Cardiac fibroblast (primary cell): ENCODE measurements around the gene HELZ2.

Experiments used
- DNase-seq, 2 donors: peaks; one replicate each; pipeline versions ENCODE4 v3.0.0 to v3.0.0-alpha.2; 2010; ENCODE audit warnings: low read depth in 2 of 2
- H3K4me3 ChIP-seq, 2 donors: replicated peaks in 1 of 2; 1 replicate in 1 of 2; 2 replicates in 1 of 2; pipeline ENCODE4 v1.5.1; 2011; ENCODE audit warnings: low read depth in 2 of 2, low read length in 2 of 2, mild to moderate bottlenecking in 2 of 2, moderate library complexity in 1 of 2
- TF ChIP-seq, protein P1 (sequence below): IDR thresholded peaks from one replicate; pipeline ENCODE4 v1.5.1; 2011; ENCODE audit warnings: low read depth, mild to moderate bottlenecking, low read length, inconsistent platforms

HELZ2 gene

DNA sequence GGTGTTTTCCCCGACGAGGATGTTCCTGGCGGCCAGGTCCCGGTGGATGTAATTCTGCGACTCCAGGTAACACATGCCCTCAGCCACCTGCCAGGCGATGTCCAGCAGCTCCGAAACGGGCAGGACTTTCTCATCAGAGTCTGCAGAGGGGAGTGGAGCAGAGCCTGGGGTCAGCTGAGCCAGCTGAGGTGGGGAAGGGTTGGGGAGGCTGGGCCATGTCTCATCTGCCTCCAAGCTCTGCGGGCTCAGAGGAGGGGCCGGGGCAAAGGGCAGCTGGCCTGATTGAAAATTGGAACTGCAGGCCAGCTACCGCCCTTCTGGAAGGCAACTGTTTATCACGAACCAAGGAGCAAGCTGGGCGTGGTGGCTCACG is 43.3 kb downstream of the HELZ2 start:
- no peak overlapping the region for H3K4me3 ChIP-seq
- TF ChIP-seq, protein P1, sequence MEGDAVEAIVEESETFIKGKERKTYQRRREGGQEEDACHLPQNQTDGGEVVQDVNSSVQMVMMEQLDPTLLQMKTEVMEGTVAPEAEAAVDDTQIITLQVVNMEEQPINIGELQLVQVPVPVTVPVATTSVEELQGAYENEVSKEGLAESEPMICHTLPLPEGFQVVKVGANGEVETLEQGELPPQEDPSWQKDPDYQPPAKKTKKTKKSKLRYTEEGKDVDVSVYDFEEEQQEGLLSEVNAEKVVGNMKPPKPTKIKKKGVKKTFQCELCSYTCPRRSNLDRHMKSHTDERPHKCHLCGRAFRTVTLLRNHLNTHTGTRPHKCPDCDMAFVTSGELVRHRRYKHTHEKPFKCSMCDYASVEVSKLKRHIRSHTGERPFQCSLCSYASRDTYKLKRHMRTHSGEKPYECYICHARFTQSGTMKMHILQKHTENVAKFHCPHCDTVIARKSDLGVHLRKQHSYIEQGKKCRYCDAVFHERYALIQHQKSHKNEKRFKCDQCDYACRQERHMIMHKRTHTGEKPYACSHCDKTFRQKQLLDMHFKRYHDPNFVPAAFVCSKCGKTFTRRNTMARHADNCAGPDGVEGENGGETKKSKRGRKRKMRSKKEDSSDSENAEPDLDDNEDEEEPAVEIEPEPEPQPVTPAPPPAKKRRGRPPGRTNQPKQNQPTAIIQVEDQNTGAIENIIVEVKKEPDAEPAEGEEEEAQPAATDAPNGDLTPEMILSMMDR: no peak
- DNase-seq: no peak

DNA sequence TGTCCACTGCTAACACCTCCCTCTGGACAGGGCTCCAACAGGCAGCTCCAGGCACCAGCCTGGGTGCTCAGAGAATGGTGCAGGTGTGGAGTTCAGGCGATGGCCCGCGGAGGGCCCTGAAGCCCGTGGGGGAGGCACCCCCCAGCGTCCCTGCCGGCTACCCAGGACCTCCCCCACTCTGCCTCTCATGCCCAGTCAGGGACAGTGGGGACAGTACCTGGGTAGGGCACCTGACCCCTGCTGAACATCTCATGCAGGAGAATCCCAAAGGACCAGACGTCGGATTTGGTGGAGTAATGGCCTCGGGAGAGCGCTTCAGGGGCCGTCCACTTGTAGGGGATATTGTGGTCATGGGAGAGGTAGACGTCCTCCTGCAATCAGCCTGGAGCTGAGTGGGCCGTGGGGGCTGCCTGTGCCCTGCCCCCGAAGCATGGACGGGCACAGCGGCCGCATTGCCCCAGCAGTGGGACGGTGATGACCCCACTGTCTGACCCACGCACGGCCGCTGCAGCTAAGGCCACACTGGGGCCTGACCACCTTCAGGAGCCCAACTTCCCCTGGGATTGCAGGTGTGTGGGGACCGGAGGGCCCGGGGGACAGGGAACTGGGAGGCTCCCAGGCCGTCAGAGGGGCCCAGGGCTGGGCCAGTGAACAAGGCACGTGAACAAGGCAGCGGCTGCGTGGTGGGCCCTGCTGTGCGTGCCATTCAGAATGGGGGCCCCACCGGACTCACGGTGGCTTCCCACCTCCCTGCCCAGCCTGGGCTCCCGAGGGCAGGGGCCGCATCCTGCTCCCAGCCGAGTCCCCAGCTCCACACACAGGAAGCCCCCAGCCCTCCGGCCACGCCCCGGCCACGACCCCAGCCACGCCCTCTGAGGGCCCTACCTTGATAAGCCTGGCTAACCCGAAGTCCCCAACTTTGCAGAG is 43.9 kb downstream of the HELZ2 start:
- H3K4me3 ChIP-seq: no peak overlapping the region
- TF ChIP-seq, protein P1: no peak
- no peak for DNase-seq

DNA sequence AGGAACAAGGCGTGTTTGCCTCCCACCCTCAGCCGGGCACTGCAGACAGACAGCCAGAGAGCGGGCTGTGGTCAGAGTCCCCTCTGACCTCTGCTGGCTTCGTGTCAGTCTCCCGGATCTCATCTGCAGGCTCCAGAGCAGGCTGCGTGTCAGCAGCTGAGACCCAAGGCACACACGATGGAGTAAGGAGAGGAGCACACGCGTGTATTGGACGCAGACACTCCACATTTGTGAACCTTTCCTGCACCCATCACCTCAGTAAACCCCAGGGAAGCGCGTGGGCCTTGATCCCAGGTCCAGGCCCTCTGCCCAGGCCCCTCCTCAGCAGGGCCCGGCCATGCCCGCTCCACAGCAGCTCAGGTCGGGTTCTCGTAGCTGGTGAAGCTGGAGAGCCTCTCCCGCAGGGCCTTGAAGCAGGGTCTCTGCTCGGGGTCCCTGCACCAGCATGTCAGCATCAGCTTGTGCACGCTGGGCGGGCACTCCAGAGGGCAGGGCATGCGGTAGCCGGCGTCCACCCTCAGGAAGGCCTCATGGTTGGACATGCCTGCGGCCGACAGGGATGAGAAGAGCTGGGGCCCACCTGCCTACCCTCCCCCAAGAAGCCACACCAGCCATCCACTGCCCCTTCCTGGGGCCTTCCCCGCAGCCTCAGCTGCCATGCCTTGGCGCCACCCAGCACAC is 44.7 kb downstream of the HELZ2 start:
- H3K4me3 ChIP-seq: no peak overlapping the region
- TF ChIP-seq, protein P1: no peak
- DNase-seq: no peak

DNA sequence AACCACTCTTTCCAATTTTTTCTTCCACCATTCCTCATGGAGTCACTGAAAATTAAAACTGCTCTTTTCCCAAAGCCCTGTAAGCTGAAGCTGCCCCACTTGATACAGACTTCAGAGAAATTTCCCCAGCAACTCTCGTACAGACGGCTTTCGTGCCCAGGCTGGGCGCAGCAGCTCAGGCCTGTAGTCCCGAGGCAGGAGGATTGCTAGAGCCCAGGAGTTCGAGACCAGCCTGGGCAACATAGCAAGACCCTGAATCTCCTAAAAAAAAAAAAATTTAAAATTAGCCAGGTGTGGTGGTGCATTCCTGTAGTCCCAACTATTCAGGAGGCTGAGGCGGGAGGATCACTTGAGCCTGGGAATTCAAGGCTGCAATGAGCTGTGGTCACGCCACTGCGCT is 46.9 kb downstream of the HELZ2 start:
- TF ChIP-seq, protein P1: no peak
- H3K4me3 ChIP-seq: no peak overlapping the region
- DNase-seq: no peak

DNA sequence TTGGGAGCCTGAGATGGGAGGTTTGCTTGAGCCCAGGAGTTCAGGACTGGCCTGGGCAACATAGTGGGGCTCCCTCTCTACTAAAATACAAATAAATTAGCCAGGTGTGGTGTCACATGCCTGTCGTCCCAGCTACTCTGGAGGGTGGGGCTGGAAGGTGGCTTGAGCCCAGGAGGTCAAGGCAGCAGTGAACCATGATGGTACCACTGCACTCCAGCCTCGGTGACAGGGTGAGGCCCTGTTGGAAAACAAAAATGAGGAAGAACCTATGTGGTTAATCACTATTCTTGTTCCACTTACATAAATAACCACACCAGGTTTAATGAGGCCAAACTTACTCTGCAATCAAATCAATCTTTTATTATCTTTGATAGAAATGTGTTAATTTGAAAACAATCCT is 48.1 kb downstream of the HELZ2 start:
- TF ChIP-seq, protein P1: no peak
- no peak for DNase-seq
- H3K4me3 ChIP-seq: no peak overlapping the region

DNA sequence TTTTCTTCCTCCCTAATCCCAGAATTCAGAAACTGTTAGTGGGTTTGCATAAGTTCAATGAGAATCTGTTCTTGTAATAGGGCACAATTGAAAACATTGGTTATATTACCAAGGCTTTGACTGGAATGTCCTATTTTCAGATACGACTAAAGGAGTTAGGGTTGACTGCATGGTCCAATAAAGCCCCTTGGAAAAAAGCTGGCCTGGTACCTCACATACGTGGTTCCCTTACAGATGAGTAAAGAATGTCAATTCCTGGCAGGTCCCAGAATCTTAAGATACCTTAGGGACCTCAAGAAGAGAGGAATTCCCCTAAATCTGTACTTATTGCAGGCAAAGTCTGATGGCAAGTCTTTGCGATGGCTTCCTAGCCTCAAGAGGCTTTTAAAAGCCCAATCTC is 48.9 kb downstream of the HELZ2 start:
- peak in 1 of 2 donors; percentile 18 for DNase-seq
- TF ChIP-seq, protein P1: no peak
- H3K4me3 ChIP-seq: no peak overlapping the region
